Endothelial cell of umbilical vein (primary cell): Measurements from ENCODE around the gene IL22RA2. TPM values are rescaled to one million over a fixed set of nuclear protein-coding genes. Genes with fewer than 3 reads are reported as not detected.

ENCODE experiments used
- BruUV-seq: library from RNA; stranded (reverse); fragments of 400-500 nt; replicated peaks from 2 replicates; lab custom pipeline; 2021; lab: Mats Ljungman, UMichigan
- CTCF ChIA-PET: fragments of 300-600, 350-600 bp; sonication (Branson Sonifier 250); formaldehyde crosslinking; loops from one replicate; lab custom pipeline; 2021; ENCODE audit warnings: antibody characterized with exemption, inconsistent platforms; lab: Charles Lee
- POLR2A ChIA-PET: fragments of 300-600, 350-600 bp; sonication (Branson Sonifier 250); formaldehyde crosslinking; loops from one replicate; lab custom pipeline; 2021; ENCODE audit warnings: antibody characterized with exemption, inconsistent platforms; lab: Charles Lee
- DNase-seq: peaks from one replicate; pipeline ENCODE4 v3.0.0-alpha.2; 2011; ENCODE audit warnings: low read depth, low spot score
- FAIRE-seq: peaks from 2 replicates; lab custom pipeline; 2011; peaks lifted over from hg19 to GRCh38; lab: Jason Lieb, UNC
- H2AFZ ChIP-seq: 2 replicates; pipeline ENCODE4 v1.6.0; 2012; ENCODE audit warnings: low read depth, low read length, control low read depth, inconsistent platforms
- H3K27ac ChIP-seq: 2 replicates; pipeline ENCODE4 v1.5.1; 2011; ENCODE audit warnings: low read depth, mild to moderate bottlenecking, control low read depth, low read length, moderate library complexity; ENCODE audit not compliant: insufficient read depth
- H3K27me3 ChIP-seq, 2 experiments: 2 replicates each; pipeline versions ENCODE4 v1.6.0 to v1.6.1; 2011; ENCODE audit warnings: low read length in 2 of 2, mixed read lengths in 1 of 2; ENCODE audit not compliant: control insufficient read depth in 2 of 2, insufficient read depth in 2 of 2
- H3K36me3 ChIP-seq, 2 experiments: 2 replicates in 1 of 2; 3 replicates in 1 of 2; pipeline ENCODE4 v1.5.1; 2011; ENCODE audit warnings: low read length in 2 of 2, mild to moderate bottlenecking in 1 of 2, moderate library complexity in 1 of 2; ENCODE audit not compliant: control insufficient read depth in 2 of 2, insufficient read depth in 2 of 2; ENCODE audit errors: extremely low read depth in 1 of 2
- H3K4me1 ChIP-seq: 3 replicates; pipeline ENCODE4 v1.5.1; 2011; ENCODE audit warnings: mild to moderate bottlenecking, low read length; ENCODE audit not compliant: control insufficient read depth, insufficient read depth; ENCODE audit errors: extremely low read depth
- H3K4me2 ChIP-seq: 2 replicates; pipeline ENCODE4 v1.6.1; 2011; ENCODE audit warnings: low read length, control low read depth, mixed read lengths; ENCODE audit not compliant: insufficient read depth
- H3K4me3 ChIP-seq, 3 experiments: fragments of 200-600 bp in 1 of 3; sonication (generic), shearing (Covaris generic) in 1 of 3; replicated peaks in 1 of 3; 2 replicates each; pipeline ENCODE4 v1.5.1; 2011 to 2016; ENCODE audit warnings: control low read depth in 3 of 3, low read length in 3 of 3, mild to moderate bottlenecking in 2 of 3, inconsistent platforms in 1 of 3, low read depth in 1 of 3, moderate library complexity in 1 of 3; ENCODE audit not compliant: insufficient read depth in 1 of 3
- H3K79me2 ChIP-seq: 2 replicates; pipeline ENCODE4 v1.6.0; 2012; ENCODE audit warnings: low read length, inconsistent platforms; ENCODE audit not compliant: control insufficient read depth, insufficient read depth
- H3K9ac ChIP-seq: replicated peaks from 2 replicates; pipeline ENCODE3; 2011; ENCODE audit warnings: low read length, control low read depth; ENCODE audit not compliant: insufficient read depth; ENCODE audit errors: extremely low read depth
- H3K9me1 ChIP-seq: replicated peaks from 3 replicates; pipeline ENCODE4 v1.6.0; 2011; ENCODE audit warnings: mild to moderate bottlenecking, low read length; ENCODE audit not compliant: control insufficient read depth, insufficient read depth; ENCODE audit errors: extremely low read depth
- H3K9me3 ChIP-seq: replicated peaks from 2 replicates; pipeline ENCODE4 v1.5.1; 2012; ENCODE audit warnings: low read length, inconsistent platforms; ENCODE audit not compliant: control insufficient read depth, insufficient read depth
- H4K20me1 ChIP-seq: replicated peaks from 2 replicates; pipeline ENCODE3; 2011; ENCODE audit warnings: mild to moderate bottlenecking, low read length; ENCODE audit not compliant: control insufficient read depth, insufficient read depth; ENCODE audit errors: extremely low read depth
- MYC ChIP-seq: IDR thresholded peaks from one replicate; pipeline ENCODE4 v1.6.1; 2011; ENCODE audit warnings: mild to moderate bottlenecking, low read depth, low read length
- dilution Hi-C: fragments of 300-500 bp; cut with MboI; formaldehyde crosslinking; loops from one replicate; pipeline ENCODE4 v1.15.0; 2019; ENCODE audit warnings: low sequenced_read_pairs; ENCODE audit not compliant: extremely low pct_ligation_motif_present
- intact Hi-C: fragments of 100-400 bp; cut with micrococcal nuclease; formaldehyde crosslinking; loops from one replicate; pipeline ENCODE4 v1.10.0; 2022
- polyA plus RNA-seq, 4 experiments: library from polyadenylated mRNA; depleted of rRNA in 3 of 4; stranded (reverse) in 3 of 4; unstranded in 1 of 4; fragments of >200 nt; gene quantifications; 2 replicates each; pipeline versions ENCODE4 v1.2.1 to v1.2.3, GENCODE V29; 2011 to 2012; ENCODE audit warnings: missing spikeins in 1 of 4
- total RNA-seq: library from RNA; stranded (reverse); gene quantifications from 2 replicates; pipeline ENCODE4 v1.2.3, GENCODE V29; 2021
- TF ChIP-seq, protein P1 (sequence below), 2 donors: IDR thresholded peaks; 1 replicate in 1 of 2; 2 replicates in 1 of 2; pipeline ENCODE4 v1.5.1; 2011; ENCODE audit warnings: low read length in 2 of 2, mild to moderate bottlenecking in 2 of 2, moderate library complexity in 2 of 2, control low read depth in 1 of 2, inconsistent platforms in 1 of 2, low read depth in 1 of 2; ENCODE audit not compliant: insufficient read depth in 1 of 2; ENCODE audit errors: extremely low read depth in 1 of 2

The IL22RA2 gene
- total and polyA plus RNA-seq, 2 donors (not counting 3 experiments of a cell fraction or from before 2014, with no cell fraction given), result not detected

GRCh38 chr6:137094411-137095008, 78.9 kb downstream of the IL22RA2 start:
- peak; percentile 75 for DNase-seq
- Histone ChIP-seq H3K4me1 (no peaks in the 10 kb centered on the region), H3K4me2 (no peak overlapping the region), H3K9me1 (no peaks in the 10 kb centered on the region), H3K36me3 (no peaks in the 10 kb centered on the region), H3K27me3 (peaks cover 3 to 4% of the 10 kb centered on the region in 2 experiments), H4K20me1 (no peaks in the 10 kb centered on the region), H2AFZ (no peak overlapping the region), H3K9ac (no peak overlapping the region), H3K79me2 (no peaks in the 10 kb centered on the region), H3K27ac (no peak overlapping the region), H3K9me3 (no peaks in the 10 kb centered on the region), H3K4me3 (no peak overlapping the region)
- dilution Hi-C loops, result no loop called here
- intact Hi-C loops, result loop anchor here (1.0 to 5.0 kb wide), 7 partner anchors 177 to 547 kb away; no protein-coding TSS in a partner anchor
- peak; percentile 75 for FAIRE-seq
- BruUV-seq, result no TSS peak
- TF ChIP-seq MYC, result no peak
- TF ChIP-seq, protein P1, sequence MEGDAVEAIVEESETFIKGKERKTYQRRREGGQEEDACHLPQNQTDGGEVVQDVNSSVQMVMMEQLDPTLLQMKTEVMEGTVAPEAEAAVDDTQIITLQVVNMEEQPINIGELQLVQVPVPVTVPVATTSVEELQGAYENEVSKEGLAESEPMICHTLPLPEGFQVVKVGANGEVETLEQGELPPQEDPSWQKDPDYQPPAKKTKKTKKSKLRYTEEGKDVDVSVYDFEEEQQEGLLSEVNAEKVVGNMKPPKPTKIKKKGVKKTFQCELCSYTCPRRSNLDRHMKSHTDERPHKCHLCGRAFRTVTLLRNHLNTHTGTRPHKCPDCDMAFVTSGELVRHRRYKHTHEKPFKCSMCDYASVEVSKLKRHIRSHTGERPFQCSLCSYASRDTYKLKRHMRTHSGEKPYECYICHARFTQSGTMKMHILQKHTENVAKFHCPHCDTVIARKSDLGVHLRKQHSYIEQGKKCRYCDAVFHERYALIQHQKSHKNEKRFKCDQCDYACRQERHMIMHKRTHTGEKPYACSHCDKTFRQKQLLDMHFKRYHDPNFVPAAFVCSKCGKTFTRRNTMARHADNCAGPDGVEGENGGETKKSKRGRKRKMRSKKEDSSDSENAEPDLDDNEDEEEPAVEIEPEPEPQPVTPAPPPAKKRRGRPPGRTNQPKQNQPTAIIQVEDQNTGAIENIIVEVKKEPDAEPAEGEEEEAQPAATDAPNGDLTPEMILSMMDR (IDR thresholded peaks at IDR 0.05; ENCODE audit: extremely low read depth in 1 of 2, insufficient read depth in 1 of 2, low read depth in 1 of 2, low read length in 2 of 2), result peak; percentile 50 to 53
- ChIA-PET POLR2A (no interaction called here), CTCF (interaction anchor here (0.6 to 6.1 kb wide), 61 partner anchors 9 to 912 kb away, joined by 3 to 141 read pairs (median 4); partner anchors contain the start of gene MAP3K5)

Other genes starting within 250 kb of the IL22RA2 start
- gene IL20RA, start 128.7 kb downstream of the IL22RA2 start, total RNA-seq, result not detected in 2 replicates
- gene IL20RA, start 128.7 kb downstream of the IL22RA2 start, polyA plus RNA-seq, result not detected in 2 replicates
- 27.5 and 31.2 TPM in 2 replicates for gene IFNGR1, start 45.7 kb upstream of the IL22RA2 start, total RNA-seq
- 14.3 and 19.1 TPM in 2 replicates for gene IFNGR1, start 45.7 kb upstream of the IL22RA2 start, polyA plus RNA-seq